TTC549 (cell line): ENCODE measurements around the gene CNDP2.
"Not testable (repeated sequence)": the region's sequence is repeated elsewhere in the genome, so short reads cannot be mapped to it uniquely, and the experiment has no call there.

Experiments used
- FAIRE-seq: peaks from 2 replicates; lab custom pipeline; 2012; peaks lifted over from hg19 to GRCh38; lab: Jason Lieb, UNC

Gene CNDP2

DNA sequence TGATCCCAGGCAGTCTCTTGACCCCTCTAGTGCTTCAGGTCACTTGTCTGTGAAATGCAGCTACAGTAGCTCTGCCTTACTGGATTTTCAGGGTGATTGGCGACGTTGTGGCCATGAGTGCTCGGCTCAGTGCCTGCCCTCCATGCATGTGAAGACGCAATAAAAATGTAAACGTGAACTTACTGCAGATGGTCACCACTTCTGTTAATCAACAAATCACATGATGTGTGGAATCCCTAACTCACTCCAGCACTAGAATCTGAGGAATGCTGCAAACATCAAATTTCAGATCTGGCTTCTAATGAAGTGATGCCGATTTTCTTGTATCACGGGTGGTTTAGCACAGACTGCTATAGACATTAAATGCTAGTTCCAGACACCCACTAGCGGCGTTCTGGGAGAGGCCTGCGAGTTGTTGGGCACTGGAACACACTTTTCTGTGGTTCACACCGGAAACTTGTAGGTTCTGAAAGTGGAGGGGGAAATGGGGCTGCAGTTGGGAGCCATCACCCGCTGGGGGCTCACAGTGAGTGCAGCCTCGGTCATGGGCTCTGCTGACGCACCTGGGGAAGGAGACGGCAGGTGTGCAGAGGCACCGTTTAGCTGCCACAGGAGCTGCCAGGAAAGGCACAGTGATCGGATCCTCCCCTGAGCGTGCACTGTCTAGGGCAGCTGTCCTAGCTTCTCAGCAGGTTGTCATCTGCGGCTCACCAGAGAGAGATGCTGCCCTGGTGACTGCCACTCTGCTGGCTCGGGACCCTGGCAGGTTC is 44.7 kb downstream of the CNDP2 start:
- FAIRE-seq = no peak

- no peak for FAIRE-seq
Measured at GRCh38 chr18:74541703-74542555, 45.8 kb downstream of the CNDP2 start.

DNA sequence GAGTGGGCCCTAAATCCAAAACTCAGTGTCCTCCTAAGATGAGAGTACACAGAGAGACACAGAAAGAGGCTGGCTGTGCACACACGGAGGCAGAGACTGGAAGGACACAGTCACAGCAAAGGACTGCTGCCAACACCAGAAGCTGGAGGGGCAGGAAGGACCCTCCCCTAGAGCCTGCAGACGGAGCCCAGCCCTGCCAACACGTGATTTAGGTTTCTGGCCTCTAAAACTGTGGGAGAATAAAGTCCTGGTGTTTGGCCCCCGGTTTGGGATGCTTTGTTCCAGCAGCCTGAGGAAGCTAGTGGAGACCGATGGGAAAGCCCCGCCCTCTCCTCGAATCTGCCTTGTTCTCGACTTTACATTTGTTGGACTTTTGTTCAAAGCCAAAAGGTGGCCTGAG is 48.7 kb downstream of the CNDP2 start:
- FAIRE-seq = no peak

DNA sequence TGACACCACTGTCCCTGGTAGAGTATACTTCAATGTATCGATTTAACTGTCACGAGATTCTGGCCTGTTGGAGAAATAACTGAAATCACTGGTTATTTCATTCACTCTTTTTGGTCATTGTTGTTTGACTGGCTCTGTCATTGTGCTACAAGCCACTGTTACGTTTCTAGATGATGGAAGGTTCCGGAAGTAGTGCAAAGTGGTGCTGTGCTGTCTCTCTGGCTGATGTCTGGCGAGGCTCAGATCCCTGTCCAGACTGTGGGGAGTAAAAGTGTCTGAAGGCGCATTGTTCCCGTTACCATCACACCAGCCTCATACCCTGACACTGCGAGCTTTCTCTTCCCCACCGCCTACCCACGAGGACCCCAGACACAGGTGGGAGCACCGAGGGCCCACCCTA is 49.8 kb downstream of the CNDP2 start:
- no peak for FAIRE-seq

- no peak for FAIRE-seq
Measured at GRCh38 chr18:74546751-74547530, 50.8 kb downstream of the CNDP2 start.

GRCh38 chr18:74547860-74548259 is 51.7 kb downstream of the CNDP2 start:
- FAIRE-seq = no peak

DNA sequence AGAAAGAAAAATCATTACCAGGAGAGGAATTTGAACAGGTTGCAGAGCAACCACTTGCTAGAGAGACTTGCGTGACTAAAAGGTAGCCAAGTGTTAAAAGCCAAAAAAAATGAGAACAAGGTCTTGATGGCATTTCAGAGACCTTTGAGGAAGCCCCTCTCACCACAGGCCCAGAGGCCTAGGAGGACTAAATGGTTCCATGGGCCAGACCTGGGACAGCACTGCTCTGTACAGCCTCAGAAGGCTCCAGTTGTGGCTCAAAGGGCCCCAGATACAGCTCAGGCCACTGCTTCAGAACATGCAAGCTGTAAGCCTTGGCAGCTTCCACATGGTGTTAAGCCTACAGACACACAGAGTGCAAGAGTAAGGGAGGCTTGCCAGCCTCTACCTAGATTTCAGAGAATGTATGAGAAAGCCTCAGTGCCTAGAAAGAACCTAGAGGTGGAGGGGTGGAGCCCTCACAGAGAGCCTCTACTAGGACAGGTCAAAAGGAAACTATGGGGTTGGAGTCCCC is 53.5 kb downstream of the CNDP2 start:
- FAIRE-seq = no peak

DNA sequence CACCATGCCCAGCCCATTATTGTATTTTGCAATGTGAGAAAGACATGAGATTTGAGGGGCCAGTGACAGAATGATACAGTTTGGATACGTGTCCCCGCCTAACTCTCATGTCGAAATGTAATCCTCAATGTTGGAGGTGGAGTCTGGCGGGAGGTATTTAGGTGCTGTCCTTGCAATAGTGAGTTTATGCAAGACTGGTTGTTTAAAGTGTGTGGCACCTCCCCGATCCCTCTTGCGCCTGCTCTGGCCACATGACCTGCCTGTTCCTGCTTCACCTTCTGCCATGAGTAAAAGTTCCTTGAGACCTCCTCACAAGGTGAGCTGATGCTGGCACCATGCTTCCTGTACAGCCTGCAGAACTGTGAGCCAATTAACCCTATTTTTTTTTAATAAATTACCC is 54.7 kb downstream of the CNDP2 start:
- no peak for FAIRE-seq

GRCh38 chr18:74551452-74551851 is 55.3 kb downstream of the CNDP2 start:
- no peak for FAIRE-seq

DNA sequence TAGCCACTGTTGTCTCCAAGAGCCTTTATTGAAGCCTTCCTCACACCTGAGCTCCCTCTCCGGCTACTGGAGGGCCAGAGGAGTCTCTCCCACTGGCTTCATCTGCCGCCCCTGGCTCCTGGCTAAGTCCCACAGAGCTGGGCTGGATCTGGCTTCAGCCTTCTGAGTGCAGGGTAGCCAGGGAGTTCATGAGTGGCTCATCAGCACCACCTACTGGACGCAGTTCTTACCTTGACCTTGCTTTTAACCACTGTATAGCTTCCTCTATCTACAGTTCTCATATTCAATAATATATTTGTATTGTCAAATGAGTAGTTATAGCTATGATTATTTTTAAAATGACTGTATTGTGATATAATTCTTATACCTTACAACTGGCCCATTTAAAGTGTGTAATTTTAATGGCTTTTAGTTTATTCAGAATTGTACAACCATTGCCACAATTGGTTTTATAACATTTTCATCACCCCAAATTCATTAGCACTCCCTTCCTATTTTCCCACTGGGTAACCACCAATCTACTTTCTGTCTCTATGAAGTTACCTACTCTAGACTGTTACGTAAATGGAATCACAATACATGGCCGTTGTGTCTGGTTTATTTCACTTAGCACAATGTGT is 55.9 kb downstream of the CNDP2 start:
- FAIRE-seq = peak; percentile 61

DNA sequence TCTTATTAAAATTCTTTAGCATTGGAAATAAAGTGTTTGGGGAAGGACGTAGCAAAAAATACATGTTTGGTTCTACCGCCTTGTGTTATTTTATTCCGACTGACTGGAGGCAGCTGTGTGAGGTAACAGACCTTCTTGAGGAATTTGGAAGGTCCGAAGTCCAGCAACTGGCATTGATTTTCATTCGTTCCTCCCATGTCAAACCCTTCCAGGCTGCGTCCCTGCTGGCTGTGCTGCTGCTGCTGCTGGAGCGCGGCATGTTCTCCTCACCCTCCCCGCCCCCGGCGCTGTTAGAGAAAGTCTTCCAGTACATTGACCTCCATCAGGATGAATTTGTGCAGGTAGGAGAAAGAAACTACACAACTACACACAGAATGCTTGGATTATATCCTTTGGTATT is 60.0 kb downstream of the CNDP2 start:
- no peak for FAIRE-seq

- no peak for FAIRE-seq
Measured at GRCh38 chr18:74558096-74558495, 61.9 kb downstream of the CNDP2 start.

DNA sequence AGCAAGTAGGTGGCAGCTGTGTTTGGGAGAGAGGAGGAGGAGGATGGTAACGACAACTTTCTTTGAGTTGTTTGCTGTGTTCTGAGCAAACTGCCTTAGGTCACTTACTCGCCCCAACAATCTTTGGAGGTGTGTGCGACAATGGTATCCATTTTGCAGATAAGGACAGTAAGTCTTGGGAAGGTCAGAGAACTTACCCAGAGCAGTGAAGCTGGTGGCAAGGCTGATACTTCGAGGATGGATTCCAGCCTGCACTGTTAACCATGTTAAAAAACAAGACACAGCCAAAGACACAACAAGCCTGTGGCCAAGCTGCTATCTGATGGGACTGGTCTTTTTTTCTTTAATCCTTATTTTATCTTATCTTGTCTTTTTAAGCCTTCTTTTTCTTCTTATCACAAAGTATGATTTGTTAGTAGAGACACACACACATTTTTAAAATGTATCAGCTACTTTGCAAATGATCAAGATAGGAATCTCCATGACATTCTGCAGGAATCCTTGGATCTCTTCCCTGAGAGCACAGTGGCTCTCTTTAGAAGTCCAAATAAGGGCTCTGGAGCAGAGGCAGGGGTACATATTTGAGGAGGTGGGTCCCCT is 66.1 kb downstream of the CNDP2 start:
- FAIRE-seq = no peak

- FAIRE-seq = no peak
Measured at GRCh38 chr18:74562775-74563174, 66.6 kb downstream of the CNDP2 start.

DNA sequence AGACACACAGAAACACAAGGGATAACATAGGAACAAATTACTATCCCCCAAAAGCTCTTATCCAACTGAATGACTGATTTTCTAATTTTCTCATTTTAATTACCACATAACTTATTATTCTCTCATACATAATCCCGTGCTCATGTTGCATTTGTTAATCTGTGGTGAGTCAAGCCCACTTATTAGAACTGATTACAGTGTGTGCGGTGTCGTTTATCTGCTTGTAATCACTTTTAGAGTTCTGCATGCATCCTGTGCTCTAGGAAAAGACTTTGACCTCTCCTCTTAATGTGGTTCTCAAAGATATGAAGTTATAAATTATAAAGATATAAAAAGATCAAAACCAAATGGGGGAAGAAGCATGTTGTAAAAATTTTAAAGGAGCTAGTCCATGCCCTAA is 67.8 kb downstream of the CNDP2 start:
- no peak for FAIRE-seq

DNA sequence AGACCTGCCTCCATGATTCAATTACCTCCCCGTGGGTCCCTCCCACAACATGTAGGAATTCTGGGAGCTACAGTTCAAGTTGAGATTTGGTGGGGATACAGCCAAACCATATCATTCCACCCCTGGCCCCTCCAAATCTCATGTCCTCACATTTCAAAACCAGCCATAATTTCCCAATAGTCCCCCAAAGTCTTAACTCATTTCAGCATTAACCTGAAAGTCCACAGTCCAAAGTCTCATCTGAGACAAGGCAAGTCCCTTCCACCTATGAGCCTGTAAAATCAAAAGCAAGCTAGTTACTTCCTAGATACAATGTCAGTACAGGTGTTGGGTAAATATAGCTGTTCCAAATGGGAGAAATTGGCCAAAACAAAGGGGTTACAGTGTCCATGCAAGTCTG is 69.0 kb downstream of the CNDP2 start:
- not testable (repeated sequence) for FAIRE-seq

- not testable (repeated sequence) for FAIRE-seq
Measured at GRCh38 chr18:74565993-74566392, 69.8 kb downstream of the CNDP2 start.

- no peak for FAIRE-seq
Measured at GRCh38 chr18:74567822-74568221, 71.7 kb downstream of the CNDP2 start.

DNA sequence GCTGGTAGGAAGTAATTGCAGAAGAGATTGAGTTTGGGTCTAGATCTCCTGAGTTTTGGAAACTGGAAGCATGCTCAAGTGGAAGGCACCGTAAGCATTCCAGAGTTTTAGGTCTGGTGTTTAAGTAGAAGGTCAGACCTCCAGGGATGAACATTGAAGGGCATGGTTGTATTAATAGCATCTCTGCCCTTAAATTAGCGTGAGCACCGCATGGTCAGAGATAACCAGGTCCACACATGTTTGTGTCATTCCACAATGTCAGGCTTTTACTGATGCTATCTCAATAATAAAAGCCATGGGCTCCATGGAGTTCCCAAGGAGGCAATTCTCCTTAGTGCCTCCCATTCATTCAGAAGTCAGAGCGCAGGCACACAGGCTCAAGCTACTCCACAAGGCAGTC is 73.2 kb downstream of the CNDP2 start:
- no peak for FAIRE-seq

- FAIRE-seq = no peak
Measured at GRCh38 chr18:74570266-74570665, 74.1 kb downstream of the CNDP2 start.

DNA sequence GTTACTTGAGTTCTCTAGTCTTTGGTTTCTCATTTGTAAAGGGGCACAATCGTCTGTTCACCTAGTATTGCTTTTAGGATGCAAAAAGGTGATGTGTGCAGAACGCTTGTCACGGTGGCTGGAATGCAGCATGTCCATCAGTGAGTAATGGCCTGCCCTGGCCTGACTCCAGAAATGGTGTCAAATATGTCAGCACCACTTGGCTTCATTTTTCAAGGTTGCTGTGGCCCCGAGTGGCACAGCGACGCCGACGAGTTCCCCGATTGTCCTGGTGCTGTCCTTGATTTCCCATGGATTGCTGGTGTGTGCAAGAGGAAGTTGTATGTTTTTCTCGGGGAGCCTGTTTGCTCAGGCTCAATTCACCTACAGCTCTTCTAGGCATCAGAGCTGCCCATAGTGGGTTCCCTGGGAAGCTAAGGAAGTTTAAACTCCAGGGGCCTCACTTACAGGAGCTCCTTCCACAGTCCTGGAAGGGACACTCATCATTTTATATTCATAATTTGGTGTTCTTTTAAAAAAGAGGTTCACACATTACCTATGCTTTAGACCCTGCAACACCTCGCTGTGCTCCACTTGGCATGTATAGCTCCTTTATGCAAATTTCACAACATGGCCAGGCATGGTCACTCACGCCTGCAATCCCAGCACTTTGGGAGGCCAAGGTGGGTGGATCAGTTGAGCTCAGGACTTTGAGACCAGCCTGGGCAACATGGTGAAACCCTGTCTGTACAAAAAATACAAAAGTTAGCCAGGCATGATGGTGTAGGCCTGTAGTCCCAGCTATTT is 75.9 kb downstream of the CNDP2 start:
- FAIRE-seq = no peak
